GOT3 (cell line): Measurements from ENCODE around the gene TMEM47.

Source experiments
- DNase-seq: peaks from one replicate; lab custom pipeline; 2025; ENCODE audit warnings: mixed read lengths; lab: John Stamatoyannopoulos, UW

The TMEM47 gene

GRCh38 chrX:34656842-34657725, at the start of gene TMEM47:
Gene TMEM47 (minus strand): TSS chrX:34657285. CDS start chrX:34657029, 256 bp downstream.
- peak; percentile 21 for DNase-seq

GRCh38 chrX:34687095-34687494, 30.0 kb upstream of the TMEM47 start:
- no peak for DNase-seq

- DNase-seq: no peak
These were observed 2.5 kb upstream of the TMEM47 start for GRCh38 chrX:34659575-34659974.

GRCh38 chrX:34658326-34658725, 1.2 kb upstream of the TMEM47 start:
- DNase-seq: no peak

GRCh38 chrX:34657726-34658070, 613 bp upstream of the TMEM47 start:
- DNase-seq: no peak

GRCh38 chrX:34656467-34656841, 631 bp downstream of the TMEM47 start:
- no peak for DNase-seq

GRCh38 chrX:34655501-34656455, 1.3 kb downstream of the TMEM47 start:
- DNase-seq: no peak

GRCh38 chrX:34654696-34655490, 2.2 kb downstream of the TMEM47 start:
- DNase-seq: no peak

- DNase-seq: no peak
These were observed 3.3 kb downstream of the TMEM47 start for GRCh38 chrX:34653811-34654210.

- no peak for DNase-seq
These were observed 14.2 kb downstream of the TMEM47 start for GRCh38 chrX:34642849-34643248.

GRCh38 chrX:34638116-34638515, 19.0 kb downstream of the TMEM47 start:
- no peak for DNase-seq

GRCh38 chrX:34634349-34634748, 22.7 kb downstream of the TMEM47 start:
- no peak for DNase-seq

- DNase-seq: no peak
These were observed 24.7 kb downstream of the TMEM47 start for GRCh38 chrX:34632384-34632783.

- DNase-seq: no peak
These were observed 25.4 kb downstream of the TMEM47 start for GRCh38 chrX:34631479-34632220.

- DNase-seq: no peak
These were observed 27.5 kb downstream of the TMEM47 start for GRCh38 chrX:34629572-34629971.

GRCh38 chrX:34624416-34624815, 32.7 kb downstream of the TMEM47 start:
- no peak for DNase-seq

- no peak for DNase-seq
These were observed 37.2 kb downstream of the TMEM47 start for GRCh38 chrX:34619920-34620319.

- no peak for DNase-seq
These were observed 45.0 kb downstream of the TMEM47 start for GRCh38 chrX:34612036-34612435.

- DNase-seq: no peak
These were observed 58.7 kb downstream of the TMEM47 start for GRCh38 chrX:34598362-34598761.

GRCh38 chrX:34586936-34587335, 70.1 kb downstream of the TMEM47 start:
- no peak for DNase-seq

- no peak for DNase-seq
These were observed 70.7 kb downstream of the TMEM47 start for GRCh38 chrX:34586346-34586911.
